HEK293 (cell line): ENCODE measurements around the gene ZNF763.

Experiments
- BCL6B ChIP-seq: fragments of 450-650 bp; formaldehyde crosslinking; IDR thresholded peaks from 2 replicates; pipeline ENCODE4 v1.5.1; 2017; ENCODE audit warnings: missing biosample characterization, missing genetic modification characterization
- HIC1 ChIP-seq: fragments of 450-650 bp; formaldehyde crosslinking; IDR thresholded peaks from 2 replicates; pipeline ENCODE4 v1.5.1; 2016; ENCODE audit warnings: missing biosample characterization, missing genetic modification characterization
- MZF1 ChIP-seq: fragments of 450-650 bp; formaldehyde crosslinking; IDR thresholded peaks from 2 replicates; pipeline ENCODE4 v1.5.1; 2017; ENCODE audit warnings: missing biosample characterization, missing genetic modification characterization, borderline replicate concordance
- OVOL3 ChIP-seq: fragments of 450-650 bp; formaldehyde crosslinking; IDR thresholded peaks from 2 replicates; pipeline ENCODE4 v1.5.1; 2016; ENCODE audit warnings: missing biosample characterization, missing genetic modification characterization
- PATZ1 ChIP-seq: fragments of 450-650 bp; formaldehyde crosslinking; IDR thresholded peaks from 2 replicates; pipeline ENCODE4 v1.5.1; 2016; ENCODE audit warnings: missing biosample characterization, missing genetic modification characterization
- REPIN1 ChIP-seq: fragments of 450-650 bp; formaldehyde crosslinking; IDR thresholded peaks from 2 replicates; pipeline ENCODE4 v1.5.1; 2017; ENCODE audit warnings: missing biosample characterization, missing genetic modification characterization, low read depth
- ZBTB1 ChIP-seq: fragments of 450-650 bp; formaldehyde crosslinking; IDR thresholded peaks from 2 replicates; pipeline ENCODE4 v1.5.1; 2016; ENCODE audit warnings: missing biosample characterization, missing genetic modification characterization
- ZBTB17 ChIP-seq: fragments of 450-650 bp; formaldehyde crosslinking; IDR thresholded peaks from 2 replicates; pipeline ENCODE4 v1.5.1; 2016; ENCODE audit warnings: missing biosample characterization, missing genetic modification characterization
- ZBTB49 ChIP-seq: fragments of 450-650 bp; formaldehyde crosslinking; IDR thresholded peaks from 2 replicates; pipeline ENCODE4 v1.5.1; 2016; ENCODE audit warnings: missing biosample characterization, missing genetic modification characterization, low read depth
- ZBTB6 ChIP-seq: fragments of 450-650 bp; formaldehyde crosslinking; IDR thresholded peaks from 2 replicates; pipeline ENCODE4 v1.5.1; 2017; ENCODE audit warnings: missing biosample characterization, missing genetic modification characterization
- ZFP3 ChIP-seq: fragments of 450-650 bp; formaldehyde crosslinking; IDR thresholded peaks from 2 replicates; pipeline ENCODE4 v1.5.1; 2016; ENCODE audit warnings: low read depth, missing biosample characterization, missing genetic modification characterization
- ZNF112 ChIP-seq: fragments of 450-650 bp; formaldehyde crosslinking; IDR thresholded peaks from 2 replicates; pipeline ENCODE4 v1.5.0; 2017; ENCODE audit warnings: missing biosample characterization, missing genetic modification characterization
- ZNF132 ChIP-seq: fragments of 450-650 bp; formaldehyde crosslinking; IDR thresholded peaks from 2 replicates; pipeline ENCODE4 v1.5.1; 2017; ENCODE audit warnings: missing biosample characterization, missing genetic modification characterization, borderline replicate concordance
- ZNF146 ChIP-seq: fragments of 450-650 bp; formaldehyde crosslinking; IDR thresholded peaks from 2 replicates; pipeline ENCODE4 v1.5.1; 2016; ENCODE audit warnings: missing biosample characterization, missing genetic modification characterization
- ZNF175 ChIP-seq: fragments of 450-650 bp; formaldehyde crosslinking; IDR thresholded peaks from 2 replicates; pipeline ENCODE4 v1.5.1; 2016; ENCODE audit warnings: missing biosample characterization, missing genetic modification characterization
- ZNF2 ChIP-seq: fragments of 450-650 bp; formaldehyde crosslinking; IDR thresholded peaks from 2 replicates; pipeline ENCODE4 v1.5.1; 2016; ENCODE audit warnings: missing biosample characterization, missing genetic modification characterization
- ZNF223 ChIP-seq: fragments of 450-650 bp; formaldehyde crosslinking; IDR thresholded peaks from 2 replicates; pipeline ENCODE4 v1.5.1; 2016; ENCODE audit warnings: missing biosample characterization, missing genetic modification characterization
- ZNF341 ChIP-seq: fragments of 450-650 bp; formaldehyde crosslinking; IDR thresholded peaks from 2 replicates; pipeline ENCODE4; 2016; ENCODE audit warnings: low read depth, missing biosample characterization, missing genetic modification characterization
- ZNF426 ChIP-seq: fragments of 450-650 bp; formaldehyde crosslinking; IDR thresholded peaks from 2 replicates; pipeline ENCODE4 v1.5.1; 2017; ENCODE audit warnings: missing biosample characterization, missing genetic modification characterization, mild to moderate bottlenecking, inconsistent platforms, moderate library complexity
- ZNF48 ChIP-seq: fragments of 450-650 bp; formaldehyde crosslinking; IDR thresholded peaks from 2 replicates; pipeline ENCODE4 v1.5.1; 2016; ENCODE audit warnings: missing biosample characterization, missing genetic modification characterization
- ZNF510 ChIP-seq: fragments of 450-650 bp; formaldehyde crosslinking; IDR thresholded peaks from 2 replicates; pipeline ENCODE4 v1.5.1; 2018; ENCODE audit warnings: mild to moderate bottlenecking, missing genetic modification characterization, missing biosample characterization; ENCODE audit not compliant: insufficient replicate concordance
- ZNF560 ChIP-seq: fragments of 450-650 bp; formaldehyde crosslinking; IDR thresholded peaks from 2 replicates; pipeline ENCODE4 v1.5.1; 2017; ENCODE audit warnings: missing biosample characterization, missing genetic modification characterization, borderline replicate concordance
- ZNF670 ChIP-seq: fragments of 450-650 bp; formaldehyde crosslinking; IDR thresholded peaks from 2 replicates; pipeline ENCODE4 v1.5.1; 2016; ENCODE audit warnings: missing biosample characterization, missing genetic modification characterization, low read depth
- ZNF692 ChIP-seq: fragments of 450-650 bp; formaldehyde crosslinking; IDR thresholded peaks from 2 replicates; pipeline ENCODE4 v1.5.1; 2016; ENCODE audit warnings: missing biosample characterization, missing genetic modification characterization
- ZNF76 ChIP-seq: fragments of 450-650 bp; formaldehyde crosslinking; IDR thresholded peaks from 2 replicates; pipeline ENCODE4; 2016; ENCODE audit warnings: low read depth, missing biosample characterization, missing genetic modification characterization, borderline replicate concordance
- ZSCAN16 ChIP-seq: fragments of 450-650 bp; formaldehyde crosslinking; IDR thresholded peaks from 2 replicates; pipeline ENCODE4 v1.5.1; 2016; ENCODE audit warnings: missing biosample characterization, missing genetic modification characterization
- ZSCAN5A ChIP-seq: fragments of 450-650 bp; formaldehyde crosslinking; IDR thresholded peaks from 2 replicates; pipeline ENCODE4 v1.5.1; 2016; ENCODE audit warnings: missing biosample characterization, missing genetic modification characterization

The ZNF763 gene

GRCh38 chr19:11924886-11925650 lies 39.8 kb upstream of the ZNF763 start, which contains the start of gene ZNF700 (continued):
- TF ChIP-seq BCL6B = no peak
- no peak for TF ChIP-seq ZBTB1 (tag by site-specific recombination)
- TF ChIP-seq ZNF223 (tag by site-specific recombination) = no peak
- no peak for TF ChIP-seq ZSCAN5A
- TF ChIP-seq ZBTB49 = no peak
- TF ChIP-seq OVOL3 (tag by site-specific recombination) = no peak
- peak; percentile 40 for TF ChIP-seq ZBTB17 (tag by site-specific recombination)
- no peak for TF ChIP-seq ZBTB6 (tag by site-specific recombination)
- TF ChIP-seq ZFP3 (tag by site-specific recombination) = no peak
- TF ChIP-seq ZNF112 = no peak
- no peak for TF ChIP-seq MZF1 (tag by site-specific recombination)
- TF ChIP-seq ZSCAN16 = no peak
- TF ChIP-seq ZNF341 (tag by site-specific recombination) = 0 out of 2 replicates have a peak, but pooled peaks have one; percentile 55
- no peak for TF ChIP-seq ZNF670 (tag by site-specific recombination)
- TF ChIP-seq ZNF692 (tag by site-specific recombination) = 0 out of 2 replicates have a peak, but pooled peaks have one; percentile 65
- TF ChIP-seq REPIN1 (tag by site-specific recombination) = 0 out of 2 replicates have a peak, but pooled peaks have one; percentile 47
- no peak for TF ChIP-seq ZNF560
- TF ChIP-seq HIC1 (tag by site-specific recombination) = peak; percentile 92
- TF ChIP-seq ZNF76 = no peak
- no peak for TF ChIP-seq ZNF426
- TF ChIP-seq ZNF132 (tag by site-specific recombination) = no peak
- no peak for TF ChIP-seq ZNF48 (tag by site-specific recombination)
- TF ChIP-seq ZNF175 (tag by site-specific recombination) = no peak
- TF ChIP-seq ZNF2 (tag by site-specific recombination) = no peak
- TF ChIP-seq PATZ1 (tag by site-specific recombination) = peak; percentile 63
- TF ChIP-seq ZNF146 (tag by site-specific recombination) = no peak
- TF ChIP-seq ZNF510 (tag by site-specific recombination) = no peak
